Chondrocyte (in vitro differentiated cells): ENCODE results near the gene FJX1. TPM values are rescaled to one million over a fixed set of nuclear protein-coding genes. Genes with fewer than 3 reads are reported as not detected.

Experiments used
- DNase-seq: peaks from one replicate; pipeline ENCODE4 v3.0.0; 2021; ENCODE audit warnings: mixed read lengths, low spot score
- H3K27ac Mint-ChIP-seq: one replicate; pipeline ENCODE4 v1.8.0; 2021; ENCODE audit warnings: mild to moderate bottlenecking, moderate library complexity, mixed read lengths; ENCODE audit not compliant: unreplicated experiment
- H3K27me3 Mint-ChIP-seq: 2 replicates; pipeline ENCODE4 v1.8.0; 2021; ENCODE audit warnings: low read depth, mixed read lengths
- H3K36me3 Mint-ChIP-seq: 2 replicates; pipeline ENCODE4 v1.8.0; 2021; ENCODE audit warnings: low read depth, mixed read lengths
- H3K4me1 Mint-ChIP-seq: 2 replicates; pipeline ENCODE4 v1.8.0; 2021; ENCODE audit warnings: low read depth, mild to moderate bottlenecking, mixed read lengths
- H3K4me3 Mint-ChIP-seq: one replicate; pipeline ENCODE4 v1.8.0; 2021; ENCODE audit warnings: mild to moderate bottlenecking, moderate library complexity, mixed read lengths; ENCODE audit not compliant: unreplicated experiment
- H3K9me3 Mint-ChIP-seq: 2 replicates; pipeline ENCODE4 v1.8.0; 2021; ENCODE audit warnings: low read depth, mixed read lengths
- CTCF ChIP-seq: fragments of 200-600 bp; sonication (generic); IDR thresholded peaks from 2 replicates; pipeline ENCODE4 v1.5.0; 2021; ENCODE audit warnings: antibody characterized with exemption, mild to moderate bottlenecking, moderate library complexity
- total RNA-seq: library from RNA; stranded (reverse); gene quantifications from 3 replicates; pipeline ENCODE4 v1.2.1, GENCODE V29; 2021

The FJX1 gene
- total RNA-seq, 1 donor from 2014 or later = 15.9 TPM

GRCh38 chr11:35629511-35629910 is 11.3 kb downstream of the FJX1 start:
- Mint-ChIP-seq H3K4me1 (peaks cover 62% of the 10 kb centered on the region), H3K27ac (peak overlapping the region; percentile 89), H3K36me3 (no peaks in the 10 kb centered on the region), H3K4me3 (no peak overlapping the region), H3K9me3 (no peaks in the 10 kb centered on the region), H3K27me3 (no peaks in the 10 kb centered on the region)
- DNase-seq = no peak
- no peak for TF ChIP-seq CTCF

- H3K9me3 Mint-ChIP-seq = no peaks in the 10 kb centered on the region
- no peaks in the 10 kb centered on the region for H3K36me3 Mint-ChIP-seq
- H3K27me3 Mint-ChIP-seq = no peaks in the 10 kb centered on the region
- no peak overlapping the region for H3K4me3 Mint-ChIP-seq
- DNase-seq = no peak
- peak overlapping the region; percentile 89 for H3K27ac Mint-ChIP-seq
- peaks cover 58% of the 10 kb centered on the region for H3K4me1 Mint-ChIP-seq
- TF ChIP-seq CTCF = no peak
These were observed 11.7 kb downstream of the FJX1 start for GRCh38 chr11:35629914-35630313.

- peaks cover 38% of the 10 kb centered on the region for H3K4me1 Mint-ChIP-seq
- H3K9me3 Mint-ChIP-seq = no peaks in the 10 kb centered on the region
- no peaks in the 10 kb centered on the region for H3K36me3 Mint-ChIP-seq
- H3K27me3 Mint-ChIP-seq = no peaks in the 10 kb centered on the region
- DNase-seq = no peak
- no peak for TF ChIP-seq CTCF
- H3K4me3 Mint-ChIP-seq = no peak overlapping the region
- H3K27ac Mint-ChIP-seq = no peak overlapping the region
These were observed 13.6 kb downstream of the FJX1 start for GRCh38 chr11:35631891-35632290.

- H3K36me3 Mint-ChIP-seq = no peaks in the 10 kb centered on the region
- DNase-seq = no peak
- TF ChIP-seq CTCF = no peak
- peaks cover 36% of the 10 kb centered on the region for H3K4me1 Mint-ChIP-seq
- no peaks in the 10 kb centered on the region for H3K9me3 Mint-ChIP-seq
- no peak overlapping the region for H3K4me3 Mint-ChIP-seq
- H3K27me3 Mint-ChIP-seq = no peaks in the 10 kb centered on the region
- no peak overlapping the region for H3K27ac Mint-ChIP-seq
These were observed 14.0 kb downstream of the FJX1 start for GRCh38 chr11:35632301-35632700.

GRCh38 chr11:35633827-35634423 is 15.7 kb downstream of the FJX1 start:
- Mint-ChIP-seq H3K9me3 (no peaks in the 10 kb centered on the region), H3K4me3 (no peak overlapping the region), H3K4me1 (peaks cover 31% of the 10 kb centered on the region), H3K27ac (no peak overlapping the region), H3K36me3 (no peaks in the 10 kb centered on the region), H3K27me3 (no peaks in the 10 kb centered on the region)
- DNase-seq = no peak
- no peak for TF ChIP-seq CTCF
